EL (cell line): ENCODE measurements around the gene ANO10.
A peak's percentile ranks its signal among the peaks of the same experiment; 100 is the strongest.
"Not testable (repeated sequence)": the region's sequence is repeated elsewhere in the genome, so short reads cannot be mapped to it uniquely, and the experiment has no call there.

Source experiments
- DNase-seq: peaks from one replicate; pipeline ENCODE4 v3.0.0-alpha.2; 2016

Gene ANO10

DNA sequence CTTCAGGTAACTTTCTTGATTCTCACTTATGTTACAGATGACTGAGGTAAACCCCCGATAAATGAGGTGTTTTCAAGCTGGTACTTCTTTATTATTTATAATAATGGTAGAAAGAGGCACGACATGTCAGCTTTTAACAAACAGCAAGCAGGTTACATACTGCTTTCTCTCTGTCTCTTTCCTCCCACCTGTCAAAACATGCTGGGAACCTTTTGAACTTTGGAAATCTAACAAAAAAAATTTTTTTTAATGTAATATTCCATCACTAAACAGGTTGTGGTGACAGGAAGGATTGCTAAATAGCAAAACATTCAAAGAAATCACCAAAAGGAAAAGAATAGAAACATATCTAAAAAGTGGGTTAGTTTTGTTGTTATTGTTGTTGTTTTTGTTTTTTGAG, 48.2 kb downstream of the ANO10 start:
- DNase-seq: no peak

DNA sequence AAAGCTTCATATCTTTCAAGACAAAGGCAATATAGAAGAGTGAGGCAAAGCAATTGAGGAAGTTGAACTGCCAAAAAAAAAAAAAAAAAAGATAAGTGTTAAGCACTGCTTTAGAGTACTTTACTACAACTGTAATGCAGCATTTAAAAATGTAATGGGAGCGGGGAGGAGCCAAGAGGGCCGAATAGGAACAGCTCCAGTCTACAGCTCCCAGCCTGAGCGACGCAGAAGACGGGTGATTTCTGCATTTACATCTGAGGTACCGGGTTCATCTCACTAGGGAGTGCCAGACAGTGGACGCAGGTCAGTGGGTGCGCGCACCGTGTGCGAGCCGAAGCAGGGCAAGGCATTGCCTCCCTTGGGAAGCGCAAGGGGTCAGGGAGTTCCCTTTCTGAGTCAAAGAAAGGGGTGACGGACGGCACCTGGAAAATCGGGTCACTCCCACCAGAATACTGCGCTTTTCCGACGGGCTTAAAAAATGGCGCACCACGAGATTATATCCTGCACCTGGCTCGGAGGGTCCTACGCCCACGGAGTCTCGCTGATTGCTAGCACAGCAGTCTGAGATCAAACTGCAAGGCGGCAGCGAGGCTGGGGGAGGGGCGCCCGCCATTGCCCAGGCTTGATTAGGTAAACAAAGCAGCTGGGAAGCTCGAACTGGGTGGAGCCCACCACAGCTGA, 56.0 kb downstream of the ANO10 start:
- not testable (repeated sequence) for DNase-seq

DNA sequence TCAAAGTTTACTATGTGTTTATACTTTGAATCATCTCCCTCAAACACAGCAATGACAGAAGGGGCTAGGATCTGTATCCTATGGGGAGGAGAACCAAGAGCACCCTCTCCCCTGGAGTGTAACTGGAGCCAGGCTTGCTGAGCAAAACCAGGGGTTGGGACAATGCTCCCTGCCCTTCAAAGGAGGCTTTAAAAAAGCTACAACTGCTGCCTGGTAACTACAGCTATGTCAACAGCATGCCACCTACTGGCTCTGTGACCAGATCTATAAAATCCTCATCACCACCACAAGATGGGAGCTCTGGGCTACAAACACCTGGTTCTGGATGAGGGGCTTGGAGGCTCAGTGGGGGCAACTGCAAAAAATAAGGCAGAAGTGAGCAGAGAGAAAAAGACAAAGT, 61.9 kb downstream of the ANO10 start:
- DNase-seq: no peak

DNA sequence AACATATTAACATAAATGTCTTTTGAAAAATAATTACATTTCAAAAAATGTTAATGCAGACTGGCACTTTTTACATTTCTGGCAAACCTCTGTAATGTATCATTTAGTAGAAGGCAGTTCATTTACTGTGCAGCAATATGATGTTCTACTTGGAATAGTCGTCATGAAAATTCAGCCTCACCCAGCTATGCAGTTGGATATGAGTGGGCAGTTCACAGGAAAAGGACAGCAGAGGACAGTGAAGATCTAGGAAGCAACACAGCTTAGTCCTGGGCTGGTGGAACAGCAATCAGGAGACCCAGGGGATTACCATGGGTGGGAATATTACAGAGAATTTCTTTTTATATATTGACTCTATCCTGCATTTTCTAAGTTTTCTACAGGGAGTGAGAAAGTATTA, 63.6 kb downstream of the ANO10 start:
- DNase-seq: no peak

DNA sequence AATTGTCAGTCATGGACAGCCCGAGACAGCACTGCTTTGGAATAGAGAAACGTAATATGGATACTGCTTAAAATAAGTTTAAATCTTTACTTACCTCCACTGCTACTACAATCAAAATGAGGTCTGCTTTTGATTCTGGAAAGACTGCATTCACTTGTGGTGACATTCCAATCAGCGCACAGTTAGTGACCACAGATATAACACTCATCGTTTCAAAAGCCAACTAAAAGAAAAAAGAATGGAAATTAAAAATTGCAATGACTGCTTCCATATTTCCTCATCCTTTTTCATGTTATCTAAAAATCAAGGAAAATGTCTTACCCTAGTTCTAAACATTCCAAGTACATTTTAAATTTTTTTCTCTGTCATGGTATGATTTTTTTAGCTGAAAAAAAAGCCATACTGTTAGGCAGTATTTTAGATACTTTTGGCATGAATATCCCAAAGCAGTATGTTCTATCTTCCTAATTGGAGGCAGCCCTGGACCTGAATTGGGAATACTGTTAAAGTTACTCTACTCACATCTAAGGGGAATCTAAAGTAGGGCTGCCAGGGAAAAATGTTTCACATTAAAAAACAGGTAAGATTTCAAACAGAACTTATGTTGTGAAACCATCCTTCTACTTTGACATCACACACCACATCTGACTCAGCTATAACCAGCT, 72.1 kb downstream of the ANO10 start:
- DNase-seq: no peak

DNA sequence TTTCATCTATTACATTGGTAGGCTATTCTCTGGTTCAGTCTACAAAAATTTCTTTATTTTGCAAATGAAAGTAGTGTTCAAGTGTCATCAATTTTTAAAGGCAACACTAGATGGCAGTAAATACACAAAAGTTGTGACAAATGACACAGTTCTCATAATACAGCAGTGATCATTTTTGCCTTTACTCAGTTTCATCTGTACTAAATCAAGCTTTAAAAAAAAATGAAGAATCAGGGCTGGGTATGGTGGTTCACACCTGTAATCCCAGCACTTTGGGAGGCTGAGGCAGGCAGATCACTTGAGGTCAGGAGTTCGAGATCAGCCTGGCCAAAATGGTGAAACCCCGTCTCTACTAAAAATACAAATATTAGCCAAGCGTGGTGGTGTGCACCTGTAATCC, 77.5 kb downstream of the ANO10 start:
- peak; percentile 54 for DNase-seq

DNA sequence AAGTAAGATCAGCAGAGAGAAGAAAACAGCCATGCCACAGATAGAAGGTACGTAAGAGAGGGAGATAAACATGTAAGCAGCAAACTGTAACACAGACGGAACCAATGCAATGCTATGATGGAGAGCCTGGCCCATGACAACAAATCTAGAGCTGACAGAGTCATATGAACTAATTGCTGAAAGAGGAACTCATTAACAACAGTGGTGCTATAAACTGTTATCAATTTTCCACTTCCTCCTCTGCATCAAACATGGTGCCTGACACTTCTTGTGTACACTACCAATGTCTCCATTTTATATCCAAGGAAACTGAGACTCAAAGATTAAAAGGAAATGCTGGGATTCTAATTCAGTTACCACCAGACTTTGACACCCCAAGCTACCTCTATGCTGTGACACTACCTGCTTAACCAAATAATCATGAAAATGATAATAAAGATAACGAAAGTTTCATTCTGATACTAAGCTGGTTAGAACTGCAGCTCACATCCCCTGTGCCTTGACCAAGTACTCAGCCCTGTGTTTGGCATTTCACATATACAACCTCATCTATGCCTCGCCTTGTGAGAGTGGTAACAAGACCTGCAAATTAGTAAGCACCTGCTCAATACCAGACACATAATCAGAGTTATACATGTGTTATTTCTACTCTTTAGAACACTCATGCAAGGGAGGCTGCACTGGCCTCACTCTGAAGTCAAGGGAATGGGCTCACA, 79.3 kb downstream of the ANO10 start:
- no peak for DNase-seq

DNA sequence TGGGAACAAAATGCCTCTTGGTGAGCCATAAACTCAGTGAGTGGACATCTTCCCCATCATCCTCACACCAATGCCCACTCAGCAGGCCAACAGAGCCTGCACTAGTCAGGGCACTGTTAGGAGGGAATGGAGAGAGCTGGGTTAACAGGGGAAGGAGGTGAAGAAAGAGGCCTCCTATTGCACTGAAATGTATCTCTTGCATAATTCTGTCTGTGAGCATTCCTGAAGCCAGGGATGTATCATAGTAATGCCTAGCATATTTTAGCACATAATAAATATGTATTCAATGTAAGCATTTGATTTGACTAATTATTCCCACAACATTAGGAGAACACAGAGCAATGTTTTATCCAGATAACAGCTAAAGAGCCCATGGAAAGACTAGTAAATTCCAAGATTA, 81.2 kb downstream of the ANO10 start:
- peak; percentile 38 for DNase-seq

DNA sequence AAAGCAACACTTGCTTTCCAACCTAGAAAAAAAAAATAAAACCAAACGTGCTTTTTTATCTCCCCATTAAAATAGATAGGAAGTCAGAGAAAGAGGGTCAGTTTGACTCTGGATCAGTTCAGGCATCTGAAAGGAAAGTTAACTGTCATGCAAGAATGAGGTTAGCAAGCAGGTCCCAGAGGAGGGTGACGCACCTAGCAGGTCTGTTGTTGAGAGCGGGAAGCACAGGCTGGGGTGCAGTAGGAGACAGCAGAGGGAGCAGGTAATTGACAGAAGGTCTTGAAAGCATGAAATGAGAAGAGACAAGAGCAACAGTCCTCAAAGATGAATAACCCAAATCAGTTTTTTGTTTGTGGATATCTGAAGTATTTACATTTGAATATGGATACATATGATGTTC, 82.5 kb downstream of the ANO10 start:
- DNase-seq: no peak

DNA sequence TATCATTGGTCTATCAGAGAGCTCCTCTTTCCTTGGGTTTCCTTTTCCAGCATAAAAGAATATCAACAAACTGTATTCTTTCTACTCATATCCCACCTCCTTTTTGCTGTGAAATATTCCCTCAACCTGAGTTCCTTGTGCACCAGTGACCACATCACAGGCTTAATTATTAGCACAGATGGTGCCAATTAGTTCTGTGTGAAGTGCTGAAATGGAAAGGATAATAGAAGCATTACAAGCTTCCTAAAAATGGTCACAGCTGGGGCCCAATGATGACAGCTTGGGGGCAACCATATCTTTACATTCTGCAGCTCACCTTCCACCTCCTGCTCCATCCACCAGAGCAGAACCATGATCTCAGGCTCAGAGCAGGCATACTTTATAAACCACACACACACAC, 84.6 kb downstream of the ANO10 start:
- no peak for DNase-seq

DNA sequence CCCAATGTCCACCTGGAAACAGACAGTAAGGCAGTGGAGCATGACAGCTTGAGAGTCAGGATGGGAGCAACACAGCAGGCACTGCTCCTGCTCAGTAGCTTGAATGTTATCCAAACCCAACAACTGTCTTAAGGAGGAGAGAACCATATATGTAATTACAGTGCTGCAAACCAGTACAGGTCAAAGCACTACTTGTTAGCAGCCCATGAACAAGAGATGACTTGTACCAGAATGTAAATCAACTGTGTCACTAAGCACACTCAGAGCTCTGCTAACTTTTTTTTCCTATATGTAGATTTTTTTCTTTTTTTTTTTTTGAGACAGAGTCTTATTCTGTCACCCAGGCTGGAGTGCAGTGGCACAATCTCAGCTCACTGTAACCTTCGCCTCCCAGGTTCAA, 87.1 kb downstream of the ANO10 start:
- no peak for DNase-seq

DNA sequence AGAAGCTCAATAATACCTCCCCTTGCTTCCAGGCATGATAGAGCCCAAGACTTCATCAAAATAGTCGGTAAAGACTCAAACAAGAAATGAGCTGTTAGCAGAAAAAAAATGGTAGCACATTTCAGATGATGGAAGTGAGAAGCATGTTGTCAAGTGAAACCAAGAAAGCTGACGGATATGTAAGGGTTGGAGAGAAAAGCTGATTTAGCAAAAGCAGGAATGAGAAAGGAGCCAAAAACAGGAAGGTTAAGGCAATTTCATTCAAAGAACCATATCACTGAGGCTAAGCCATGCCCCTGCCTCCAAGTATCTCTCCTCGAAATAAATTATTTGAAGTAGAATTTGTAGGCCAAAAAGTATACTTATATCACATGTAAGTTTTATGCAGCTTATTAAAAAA, 88.8 kb downstream of the ANO10 start:
- DNase-seq: no peak

DNA sequence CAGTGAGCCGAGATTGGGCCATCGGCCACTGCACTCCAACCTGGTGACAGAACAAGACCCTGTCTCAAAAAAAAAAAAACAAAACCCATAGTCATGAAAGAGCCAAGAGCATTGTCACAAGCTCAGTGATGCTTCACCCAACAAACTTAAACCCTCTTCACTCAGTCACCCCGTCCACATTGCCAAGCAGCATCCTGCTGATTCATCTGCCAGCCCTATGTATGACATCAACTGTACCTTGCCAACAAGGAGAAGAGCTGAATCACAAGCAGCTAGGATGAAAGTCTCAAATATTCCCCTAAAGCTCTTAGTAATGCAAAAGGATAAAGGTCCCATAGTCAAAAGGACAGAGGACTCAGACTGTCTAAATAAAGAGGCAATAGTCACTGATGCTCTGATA, 90.0 kb downstream of the ANO10 start:
- peak; percentile 67 for DNase-seq

DNA sequence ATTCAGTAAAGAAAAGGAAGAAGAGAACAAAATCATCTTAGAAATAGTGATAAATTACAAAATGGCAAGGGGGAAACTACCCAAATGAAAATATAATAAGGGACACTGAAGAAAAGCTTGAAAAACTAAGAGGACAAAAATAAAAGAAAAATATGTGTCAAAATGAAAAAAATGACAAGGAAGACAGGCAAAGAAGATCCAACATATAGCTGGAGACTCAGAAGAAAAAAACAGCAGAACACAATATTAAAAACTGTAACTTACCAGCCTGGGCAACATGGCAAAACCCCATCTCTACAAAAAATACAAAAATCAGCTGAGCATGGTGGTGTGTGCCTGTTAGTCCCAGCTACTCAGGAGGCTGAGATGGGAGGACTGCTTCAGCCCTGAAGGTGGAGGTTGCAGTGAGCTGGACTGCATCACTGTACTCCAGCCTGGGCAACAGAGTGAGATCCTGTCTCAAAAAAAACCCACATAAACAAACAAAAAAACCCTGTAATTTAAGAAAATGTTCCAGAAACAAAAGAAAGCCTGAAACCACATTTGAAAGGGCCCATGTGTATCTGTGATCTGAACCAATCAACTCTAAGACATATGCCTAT, 93.2 kb downstream of the ANO10 start:
- DNase-seq: no peak

DNA sequence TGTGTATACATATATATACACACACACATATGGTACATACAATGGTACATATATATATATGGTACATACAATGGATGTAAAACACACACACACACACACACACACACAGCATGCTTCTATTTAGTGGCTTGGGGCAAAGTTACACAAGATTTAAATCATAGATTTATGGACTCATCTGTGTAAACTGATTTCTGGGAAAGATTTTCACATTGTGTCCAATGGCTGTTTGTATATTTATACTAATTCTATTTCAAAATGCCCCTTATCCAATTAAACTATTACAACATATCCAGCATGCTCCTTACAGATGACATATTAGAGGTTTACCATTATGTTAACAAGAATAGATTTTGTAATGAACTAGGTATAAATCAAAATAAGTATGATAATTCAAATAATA, 94.9 kb downstream of the ANO10 start:
- DNase-seq: no peak

DNA sequence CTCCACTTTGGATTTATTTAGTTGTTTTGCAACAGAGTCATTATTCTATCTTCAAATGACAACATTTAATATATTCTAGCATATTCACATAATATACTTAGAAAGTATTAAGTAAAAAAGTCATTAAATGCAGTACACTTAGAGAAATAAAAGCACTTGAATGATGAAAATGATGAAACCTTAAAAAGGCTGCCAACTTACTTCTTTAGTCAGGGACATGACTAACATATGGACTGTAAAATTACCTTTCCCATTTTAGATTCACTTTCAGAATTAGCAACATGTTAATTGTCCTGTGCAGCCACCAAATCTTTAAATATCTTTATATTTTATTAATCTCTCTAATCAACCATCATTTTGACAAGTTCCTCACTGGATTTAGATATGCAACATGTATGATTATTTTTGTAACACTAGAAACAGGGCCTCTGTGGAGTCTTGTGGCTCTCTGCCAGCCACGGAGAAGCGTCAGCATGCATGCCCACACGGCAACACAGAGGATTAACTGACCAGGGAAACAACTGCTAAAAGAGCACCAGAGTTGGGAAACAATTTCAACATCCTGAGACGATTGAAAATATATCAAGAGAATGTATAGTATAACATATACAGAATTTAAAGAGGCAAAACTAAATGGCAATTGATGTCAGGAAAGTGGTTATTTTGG, 95.7 kb downstream of the ANO10 start:
- no peak for DNase-seq

DNA sequence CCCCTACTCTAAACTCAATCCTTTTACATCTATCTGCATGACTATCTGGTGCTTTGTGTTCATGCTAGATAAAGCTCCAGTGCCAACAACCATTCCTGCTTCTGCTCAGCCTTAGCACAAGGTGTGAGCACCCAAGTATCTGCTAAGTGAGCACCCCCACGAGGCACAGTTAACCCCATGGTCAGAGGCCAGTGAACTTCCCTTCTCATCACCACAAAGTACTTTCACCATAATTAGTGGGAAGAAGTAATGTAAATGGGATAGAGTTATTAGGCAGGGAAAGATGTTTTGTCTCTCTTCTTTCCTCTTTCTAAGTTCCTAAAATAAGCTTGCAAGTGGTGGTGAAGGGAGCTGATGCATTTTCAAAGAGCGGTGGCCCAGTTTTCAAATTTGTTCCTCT, 96.4 kb downstream of the ANO10 start:
- DNase-seq: no peak

DNA sequence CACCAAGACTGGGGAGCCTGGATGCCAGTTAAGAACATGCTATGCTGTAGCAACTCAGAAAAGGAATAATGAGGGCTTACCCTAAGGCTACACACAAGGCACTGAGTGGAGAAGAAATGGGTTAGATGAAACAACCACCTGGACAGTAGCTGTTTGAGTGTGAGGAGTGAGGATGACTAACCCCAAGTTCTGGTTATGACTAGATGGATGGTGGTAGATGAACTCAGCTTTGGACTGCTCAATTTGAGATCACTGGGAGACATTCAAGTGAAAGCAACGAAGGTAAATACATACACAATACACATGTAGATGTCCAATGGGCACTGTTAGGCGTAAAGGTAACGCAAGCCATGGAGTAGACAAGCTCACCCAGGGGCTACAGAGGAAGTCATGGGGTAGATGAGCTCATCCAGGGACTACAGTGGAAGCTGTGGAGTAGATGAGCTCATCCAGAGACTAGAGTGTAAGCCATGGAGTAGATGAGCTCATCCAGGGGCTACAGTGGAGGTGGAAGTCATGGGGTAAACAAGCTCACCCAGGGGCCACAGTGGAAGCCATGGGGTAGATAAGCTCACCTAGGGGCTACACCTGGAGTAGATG, 98.3 kb downstream of the ANO10 start:
- peak; percentile 35 for DNase-seq

DNA sequence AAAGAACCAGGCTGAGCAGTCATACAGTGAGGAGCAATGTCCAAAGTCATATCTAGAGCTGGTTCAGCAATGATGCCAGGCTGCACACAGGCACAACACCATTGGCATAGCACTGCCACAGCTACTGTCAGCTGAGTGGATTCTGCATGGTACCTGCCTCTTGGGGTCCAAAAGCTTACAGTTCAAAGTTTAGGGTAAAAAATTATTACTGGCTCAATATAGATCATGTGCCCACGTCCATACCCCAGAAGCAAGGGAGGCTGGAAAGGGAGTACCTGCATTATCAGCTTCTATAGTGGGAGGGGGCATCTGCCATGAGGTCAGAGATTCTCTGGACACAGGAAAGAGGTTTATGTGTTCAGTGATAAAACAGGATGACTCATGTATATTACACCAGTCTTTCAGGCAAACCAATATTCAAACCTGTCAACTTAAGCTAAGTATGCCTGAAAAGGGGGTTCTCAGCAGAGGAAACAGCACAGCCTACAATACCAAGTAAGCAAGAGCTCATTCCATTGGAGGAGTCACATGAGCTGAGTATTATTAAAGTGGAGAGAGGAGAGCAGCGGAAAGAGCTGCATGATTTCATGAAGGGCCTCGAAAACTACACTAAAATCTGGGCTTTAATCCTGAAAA, 99.0 kb downstream of the ANO10 start:
- DNase-seq: peak; percentile 27

DNA sequence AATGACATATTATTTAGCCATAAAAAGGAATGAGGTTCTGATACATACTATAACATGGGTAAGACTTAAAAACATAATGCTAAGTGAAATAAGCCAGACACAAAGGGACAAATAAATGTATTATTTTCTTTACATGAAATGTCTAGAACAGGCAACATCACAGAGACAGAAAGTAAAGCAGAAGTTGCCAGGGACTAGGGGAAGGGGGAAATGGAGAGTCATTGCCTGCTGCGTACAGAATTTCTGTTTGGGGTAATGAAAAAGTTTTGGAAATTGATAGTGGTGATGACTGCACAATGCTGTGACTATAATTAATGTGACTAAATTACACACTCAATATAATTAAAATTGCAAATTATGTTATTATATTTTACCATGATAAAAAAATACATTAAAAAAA, 99.9 kb downstream of the ANO10 start:
- no peak for DNase-seq

DNA sequence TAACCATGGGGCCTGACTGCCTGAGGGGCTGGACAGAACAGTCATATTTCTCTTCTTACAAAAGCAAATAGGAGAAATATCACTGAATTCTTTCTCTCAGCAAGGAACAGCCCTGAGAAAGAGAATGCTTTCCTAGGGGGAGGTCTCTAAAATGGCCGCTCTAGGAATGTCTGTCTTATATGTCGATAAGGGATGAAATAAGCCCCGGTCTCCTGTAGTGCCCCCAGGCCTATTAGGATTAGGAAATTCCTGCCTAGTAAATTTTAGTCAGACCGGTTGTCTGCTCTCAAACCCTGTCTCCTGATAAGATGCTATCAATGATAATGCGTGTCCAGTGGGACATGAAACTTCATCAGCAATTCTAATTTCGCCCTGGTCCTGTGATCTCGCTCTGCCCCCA, 103.3 kb downstream of the ANO10 start:
- not testable (repeated sequence) for DNase-seq

DNA sequence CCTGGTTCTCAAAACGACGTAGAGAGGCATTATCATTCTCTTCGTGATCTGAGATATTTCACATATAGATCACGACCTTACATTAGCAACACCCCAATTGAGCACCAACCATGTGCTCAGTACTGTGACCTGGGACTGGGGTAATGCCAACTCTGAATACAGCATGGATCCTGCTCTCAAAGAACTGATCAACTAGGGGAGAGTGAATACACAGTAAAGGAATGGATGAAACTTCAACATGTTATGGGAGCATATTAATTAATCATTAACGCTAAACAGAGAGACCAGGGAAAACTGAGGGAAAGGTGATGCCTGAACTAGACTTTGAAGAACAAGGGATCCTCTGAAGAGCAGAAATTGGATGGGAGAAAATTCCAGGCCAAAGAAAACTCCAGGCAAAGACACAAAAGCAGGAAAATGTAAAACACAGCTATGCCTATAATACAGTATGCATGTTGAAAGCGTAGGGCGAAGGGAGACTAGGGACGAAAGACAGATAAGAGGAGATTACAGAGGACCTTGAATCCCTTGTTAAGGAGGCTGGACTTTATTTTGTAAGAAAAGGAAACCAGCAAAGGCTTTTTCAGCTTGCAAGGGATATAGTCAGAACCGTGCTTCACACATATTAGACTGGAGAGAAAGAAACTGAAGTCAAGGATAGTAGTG, 105.7 kb downstream of the ANO10 start:
- no peak for DNase-seq
